Spleen (tissue), 11 donors: Measurements from ENCODE around the gene TFAM. TPM values are rescaled to one million over a fixed set of nuclear protein-coding genes. Genes with fewer than 3 reads are reported as not detected.

ENCODE experiments used
- DNase-seq: peaks from one replicate; pipeline ENCODE4 v3.0.0-alpha.2; 2020
- H3K27ac ChIP-seq, 8 donors: fragments of 200-600 bp; sonication (generic) in 7 of 8; 1 replicate in 4 of 8; 2 replicates in 4 of 8; pipeline versions ENCODE4 v1.5.0 to v1.8.0; 2016 to 2021; ENCODE audit warnings: inconsistent platforms in 4 of 8, mild to moderate bottlenecking in 4 of 8, moderate library complexity in 1 of 8
- H3K27me3 ChIP-seq, 7 donors: fragments of 200-600 bp; sonication (generic) in 6 of 7; replicated peaks in 1 of 7; 1 replicate in 4 of 7; 2 replicates in 3 of 7; pipeline versions ENCODE4 v1.5.0 to v1.8.0; 2016 to 2021; ENCODE audit warnings: inconsistent platforms in 3 of 7, mild to moderate bottlenecking in 1 of 7
- H3K36me3 ChIP-seq, 6 donors: fragments of 200-600 bp; sonication (generic) in 5 of 6; 1 replicate in 4 of 6; 2 replicates in 2 of 6; pipeline versions ENCODE4 v1.5.0 to v1.8.0; 2016 to 2021; ENCODE audit warnings: inconsistent platforms in 2 of 6
- H3K4me1 ChIP-seq, 6 donors: fragments of 200-600 bp; sonication (generic) in 5 of 6; 1 replicate in 3 of 6; 2 replicates in 3 of 6; pipeline versions ENCODE4 v1.5.0 to v1.8.0; 2016 to 2021; ENCODE audit warnings: inconsistent platforms in 3 of 6
- H3K4me3 ChIP-seq, 8 donors: fragments of 200-600 bp; sonication (generic) in 7 of 8; 1 replicate in 4 of 8; 2 replicates in 4 of 8; pipeline versions ENCODE4 v1.5.0 to v1.8.0; 2016 to 2021; ENCODE audit warnings: inconsistent platforms in 4 of 8, mild to moderate bottlenecking in 4 of 8, moderate library complexity in 2 of 8
- H3K9me3 ChIP-seq, 8 donors: fragments of 200-600 bp; sonication (generic) in 7 of 8; 1 replicate in 4 of 8; 2 replicates in 4 of 8; pipeline versions ENCODE4 v1.5.0 to v1.8.0; 2016 to 2021; ENCODE audit warnings: inconsistent platforms in 4 of 8
- CTCF ChIP-seq, 11 experiments: fragments of 200-600 bp in 7 of 11; fragments of 450-650 bp in 4 of 11; sonication (generic) in 4 of 11; IDR thresholded peaks in 8 of 11; conservative IDR thresholded peaks in 3 of 11; 1 replicate in 7 of 11; 2 replicates in 4 of 11; pipeline versions ENCODE4 v1.4.0 to v1.8.0; 2016 to 2021; ENCODE audit warnings: antibody characterized with exemption in 11 of 11, inconsistent platforms in 4 of 11, mild to moderate bottlenecking in 1 of 11
- POLR2A ChIP-seq, 3 donors: fragments of 450-650 bp; IDR thresholded peaks; one replicate each; pipeline ENCODE4 v1.5.1; 2017; ENCODE audit warnings: antibody characterized with exemption in 3 of 3, mild to moderate bottlenecking in 1 of 3
- POLR2AphosphoS5 ChIP-seq, 3 donors: sonication (generic); formaldehyde crosslinking; IDR thresholded peaks; one replicate each; pipeline ENCODE4 v1.5.1; 2017; ENCODE audit warnings: antibody characterized with exemption in 3 of 3
- WGBS, 5 donors: extraction: QIAGEN DNeasy Blood & Tissue Kit in 3 of 5; methylation state at CpG; one replicate each; pipeline versions ENCODE4 v1.1.5 to v1.1.7; 2013 to 2018; 5-methylcytosine and 5-hydroxymethylcytosine counted together
- intact Hi-C: fragments of 100-400 bp; cut with DNase I; formaldehyde crosslinking; loops from one replicate; pipeline ENCODE4 v1.15.0; 2023; ENCODE audit warnings: low total_unique reads
- polyA plus RNA-seq, 3 donors: library from polyadenylated mRNA; stranded (reverse); fragments of 200-250 nt; gene quantifications; one replicate each; pipeline ENCODE4 v1.2.1, GENCODE V29; 2013
- total RNA-seq, 7 donors: library from RNA; depleted of rRNA in 3 of 7; stranded (reverse); fragments of >200 nt in 3 of 7; fragmentation: NEBNext Ultra II Directional in 4 of 7; extraction: Animal tissue kit (Norgen Biotek cat#: 25700) in 4 of 7; gene quantifications; one replicate each; pipeline versions ENCODE4 v1.1.0 to v1.2.1, GENCODE V29; 2016 to 2021
- donor health status: healthy with polysubstance abuse.
- donor health status: DM: no; HTN: no; CAD: no; lungs with moderate emphysema.
- donor health status: DM: no; HTN: no; CAD: no.
- donor health status: Bipolar disorder and iron deficiency.
- donor health status: healthy.
- donor health status: DM: no; HTN: no; CAD: no.
- donor health status: DM: yes; HTN: yes; CAD: no.

The TFAM gene
- total and polyA plus RNA-seq, 10 donors = 7.6 to 39.2 (median 24.1) TPM

- intact Hi-C loops = no loop called here
- WGBS, 5 donors = 85 to 98% (median 89%) methylated on average over 1 of the region's 1 CpG
- Histone ChIP-seq H3K9me3 (no peaks in the 10 kb centered on the region), H3K4me1 (no peaks in the 10 kb centered on the region), H3K4me3 (no peak overlapping the region), H3K27ac (no peak overlapping the region), H3K27me3 (no peaks in the 10 kb centered on the region), H3K36me3 (peaks cover 0 to 38% (median 20%) of the 10 kb centered on the region in 6 donors)
- DNase-seq = no peak
- TF ChIP-seq POLR2AphosphoS5 (IDR thresholded peaks at IDR 0.05) = no peak
- TF ChIP-seq POLR2A (IDR thresholded peaks at IDR 0.05) = no peak
- no peak for TF ChIP-seq CTCF (IDR thresholded peaks at IDR 0.05 in 8 of 11, conservative IDR thresholded peaks at IDR 0.05 in 3 of 11)
Measured at GRCh38 chr10:58400609-58401008, 15.4 kb downstream of the TFAM start.

- H3K9me3 ChIP-seq = no peaks in the 10 kb centered on the region
- no peaks in the 10 kb centered on the region for H3K4me1 ChIP-seq
- peaks cover 0 to 4% (median 0%) of the 10 kb centered on the region in 6 donors for H3K36me3 ChIP-seq
- intact Hi-C loops = no loop called here
- no peak for DNase-seq
- 78 to 90% (median 87%) methylated on average over 2 of the region's 2 CpGs for WGBS, 5 donors
- H3K27ac ChIP-seq = no peak overlapping the region
- no peaks in the 10 kb centered on the region for H3K27me3 ChIP-seq
- no peak overlapping the region for H3K4me3 ChIP-seq
- TF ChIP-seq POLR2A (IDR thresholded peaks at IDR 0.05) (no peak), CTCF (IDR thresholded peaks at IDR 0.05 in 8 of 11, conservative IDR thresholded peaks at IDR 0.05 in 3 of 11) (no peak), POLR2AphosphoS5 (IDR thresholded peaks at IDR 0.05) (no peak)
Measured at GRCh38 chr10:58404001-58404400, 18.8 kb downstream of the TFAM start.

- 60 to 83% (median 72%) methylated on average over 4 of the region's 4 CpGs for WGBS, 5 donors
- Histone ChIP-seq H3K9me3 (no peaks in the 10 kb centered on the region), H3K4me1 (no peaks in the 10 kb centered on the region), H3K4me3 (no peak overlapping the region), H3K27ac (no peak overlapping the region), H3K36me3 (no peaks in the 10 kb centered on the region), H3K27me3 (no peaks in the 10 kb centered on the region)
- TF ChIP-seq CTCF (IDR thresholded peaks at IDR 0.05 in 8 of 11, conservative IDR thresholded peaks at IDR 0.05 in 3 of 11) (no peak), POLR2A (IDR thresholded peaks at IDR 0.05) (no peak), POLR2AphosphoS5 (IDR thresholded peaks at IDR 0.05) (no peak)
- intact Hi-C loops = no loop called here
- DNase-seq = no peak
Measured at GRCh38 chr10:58409956-58410610, 24.9 kb downstream of the TFAM start.

GRCh38 chr10:58412502-58412961, 27.3 kb downstream of the TFAM start:
- Histone ChIP-seq H3K27me3 (no peaks in the 10 kb centered on the region), H3K4me3 (no peak overlapping the region), H3K27ac (no peak overlapping the region), H3K4me1 (no peaks in the 10 kb centered on the region), H3K36me3 (no peaks in the 10 kb centered on the region), H3K9me3 (no peaks in the 10 kb centered on the region)
- 38 to 60% (median 58%) methylated on average over 2 of the region's 2 CpGs for WGBS, 5 donors
- no peak for TF ChIP-seq POLR2A (IDR thresholded peaks at IDR 0.05)
- no peak for DNase-seq
- intact Hi-C loops = no loop called here
